ENCODE results near the gene DEFB113.
"Not testable (repeated sequence)": the region's sequence is repeated elsewhere in the genome, so short reads cannot be mapped to it uniquely, and the experiment has no call there.

DEFB113 gene

DNA sequence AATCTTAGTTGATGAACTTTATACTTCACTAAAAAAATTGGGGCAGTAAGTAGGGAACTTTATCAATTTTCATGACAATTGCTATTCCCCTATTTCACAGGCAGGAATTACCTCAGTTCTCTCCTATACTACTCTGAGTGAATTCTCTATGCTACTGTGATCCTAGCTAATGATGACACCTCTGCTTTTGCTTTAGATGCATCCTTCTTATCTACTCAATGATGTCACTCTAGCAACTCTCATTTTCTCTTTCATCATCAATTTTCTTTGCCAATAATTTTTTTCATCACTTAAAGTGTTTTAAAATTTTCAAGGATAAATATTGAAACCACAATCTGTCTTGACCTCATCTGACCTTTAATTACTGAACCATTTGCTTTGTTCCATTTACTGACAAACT is 13.6 kb downstream of the DEFB113 start:
- H3K27ac ChIP-seq = no peak overlapping the region
- TF ChIP-seq ZFX (IDR thresholded peaks at IDR 0.05) = no peak
- TF ChIP-seq, protein P1, sequence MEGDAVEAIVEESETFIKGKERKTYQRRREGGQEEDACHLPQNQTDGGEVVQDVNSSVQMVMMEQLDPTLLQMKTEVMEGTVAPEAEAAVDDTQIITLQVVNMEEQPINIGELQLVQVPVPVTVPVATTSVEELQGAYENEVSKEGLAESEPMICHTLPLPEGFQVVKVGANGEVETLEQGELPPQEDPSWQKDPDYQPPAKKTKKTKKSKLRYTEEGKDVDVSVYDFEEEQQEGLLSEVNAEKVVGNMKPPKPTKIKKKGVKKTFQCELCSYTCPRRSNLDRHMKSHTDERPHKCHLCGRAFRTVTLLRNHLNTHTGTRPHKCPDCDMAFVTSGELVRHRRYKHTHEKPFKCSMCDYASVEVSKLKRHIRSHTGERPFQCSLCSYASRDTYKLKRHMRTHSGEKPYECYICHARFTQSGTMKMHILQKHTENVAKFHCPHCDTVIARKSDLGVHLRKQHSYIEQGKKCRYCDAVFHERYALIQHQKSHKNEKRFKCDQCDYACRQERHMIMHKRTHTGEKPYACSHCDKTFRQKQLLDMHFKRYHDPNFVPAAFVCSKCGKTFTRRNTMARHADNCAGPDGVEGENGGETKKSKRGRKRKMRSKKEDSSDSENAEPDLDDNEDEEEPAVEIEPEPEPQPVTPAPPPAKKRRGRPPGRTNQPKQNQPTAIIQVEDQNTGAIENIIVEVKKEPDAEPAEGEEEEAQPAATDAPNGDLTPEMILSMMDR (conservative IDR thresholded peaks at IDR 0.05) = no peak

DNA sequence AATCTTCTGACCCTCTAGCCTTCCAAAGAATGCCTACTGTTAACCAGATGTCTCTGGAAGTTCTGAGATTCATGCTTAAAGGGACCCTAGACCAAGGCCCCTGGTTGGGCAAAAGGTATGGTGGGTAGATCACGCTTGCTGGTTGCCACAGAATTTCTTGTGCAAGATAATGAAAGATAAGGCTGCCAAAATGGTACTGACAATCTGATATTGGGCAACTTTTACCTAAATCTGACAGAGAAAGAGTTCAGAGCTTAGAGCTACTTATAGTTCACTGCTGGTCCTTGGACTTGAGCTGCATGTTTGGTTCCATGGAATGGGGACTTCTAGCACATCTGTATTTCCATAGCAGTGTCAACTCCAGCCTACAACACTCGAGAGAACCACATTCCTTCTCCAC is 17.5 kb downstream of the DEFB113 start:
- no peak overlapping the region for H3K27ac ChIP-seq
- TF ChIP-seq, protein P1 (conservative IDR thresholded peaks at IDR 0.05) = no peak
- TF ChIP-seq ZFX (IDR thresholded peaks at IDR 0.05) = no peak

DNA sequence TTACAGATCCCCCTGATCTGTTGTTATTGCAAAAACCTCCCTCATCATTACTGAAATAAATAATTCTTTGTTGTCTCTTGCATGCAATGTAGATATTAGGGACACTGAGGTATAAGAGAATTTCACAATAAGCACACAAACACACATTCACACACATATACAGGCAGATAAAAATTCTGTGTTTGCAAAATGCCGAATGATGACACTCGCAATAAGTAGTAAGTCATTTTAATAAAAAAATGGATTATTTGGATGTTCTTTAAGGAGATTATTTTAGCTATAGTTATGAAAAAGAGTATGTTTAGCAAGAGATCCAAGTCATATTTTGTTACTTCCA is 19.0 kb downstream of the DEFB113 start:
- no peak overlapping the region for H3K27ac ChIP-seq
- TF ChIP-seq, protein P1 (conservative IDR thresholded peaks at IDR 0.05) = no peak
- TF ChIP-seq ZFX (IDR thresholded peaks at IDR 0.05) = no peak

DNA sequence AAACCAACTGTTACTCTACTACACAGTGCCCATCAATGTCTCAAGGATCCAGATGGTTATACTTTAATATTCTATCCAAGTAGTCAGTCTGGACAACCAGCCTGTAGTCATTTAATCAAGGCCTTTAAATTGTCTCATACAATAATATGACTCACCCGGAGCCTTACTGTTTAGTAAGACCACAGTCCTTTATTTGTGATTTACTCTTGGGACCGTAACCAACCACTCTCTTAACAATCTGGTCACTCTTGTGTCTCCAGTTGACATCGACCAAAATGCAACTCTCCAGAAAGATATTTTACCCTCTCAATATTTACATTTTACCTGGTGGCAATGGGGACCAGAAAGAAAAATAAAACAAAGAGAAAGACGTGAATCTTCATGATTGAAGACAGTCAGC is 20.4 kb downstream of the DEFB113 start:
- H3K27ac ChIP-seq = no peak overlapping the region

GRCh38 chr6:49946835-49947234 is 22.6 kb downstream of the DEFB113 start:
- TF ChIP-seq, protein P1 (conservative IDR thresholded peaks at IDR 0.05) = no peak
- no peak for TF ChIP-seq ZFX (IDR thresholded peaks at IDR 0.05)
- H3K27ac ChIP-seq = no peak overlapping the region

More for the DNA sequence above, 20.4 kb downstream of the DEFB113 start:
- TF ChIP-seq ZFX (IDR thresholded peaks at IDR 0.05) = no peak
- TF ChIP-seq, protein P1 (conservative IDR thresholded peaks at IDR 0.05) = no peak

DNA sequence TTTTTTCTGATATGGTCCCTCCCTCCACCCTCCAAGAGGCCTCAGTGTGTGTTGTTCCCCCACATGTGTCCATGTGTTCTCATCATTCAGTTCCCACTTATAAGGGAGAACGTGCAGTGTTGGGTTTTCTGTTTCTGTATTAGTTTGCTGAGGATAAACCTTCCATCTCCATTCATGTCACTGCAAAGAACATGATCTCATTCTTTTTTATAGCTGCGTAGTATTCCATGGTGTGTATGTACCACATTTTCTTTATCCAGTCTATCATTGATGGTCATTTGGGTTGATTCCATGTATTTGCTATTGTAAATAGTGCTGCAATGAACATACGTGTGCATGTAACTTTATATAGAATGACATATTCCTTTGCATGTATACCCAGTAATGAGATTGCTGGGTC is 25.4 kb downstream of the DEFB113 start:
- not testable (repeated sequence) for H3K27ac ChIP-seq

DNA sequence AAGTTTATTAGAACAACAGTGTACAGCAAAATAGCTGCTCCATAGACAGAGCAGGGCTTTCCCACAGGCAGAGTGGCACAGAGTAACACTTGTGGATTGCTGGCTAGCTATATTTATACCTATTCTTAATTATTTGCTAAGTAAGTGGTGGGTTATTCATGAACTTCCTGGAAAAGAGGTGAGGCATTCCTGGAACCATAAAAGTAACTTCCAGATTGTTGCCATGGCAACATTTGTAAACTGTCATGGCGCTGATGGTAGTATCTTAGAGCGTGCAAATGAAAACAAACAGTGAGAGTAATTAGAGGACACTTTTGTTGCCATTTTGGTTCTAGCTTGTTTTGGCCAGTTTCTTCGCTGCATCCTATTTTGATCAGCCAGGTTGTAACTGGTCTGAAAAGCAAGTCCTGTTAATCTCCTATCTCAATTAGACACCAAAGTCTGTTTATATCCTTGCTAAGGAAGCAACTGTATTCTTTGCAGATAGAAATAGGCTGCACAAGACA is 29.4 kb downstream of the DEFB113 start:
- H3K27ac ChIP-seq = no peak overlapping the region
- no peak for TF ChIP-seq ZFX (IDR thresholded peaks at IDR 0.05)
- TF ChIP-seq, protein P1 (conservative IDR thresholded peaks at IDR 0.05) = no peak

- H3K27ac ChIP-seq = no peak overlapping the region
- no peak for TF ChIP-seq ZFX (IDR thresholded peaks at IDR 0.05)
- TF ChIP-seq, protein P1 (conservative IDR thresholded peaks at IDR 0.05) = no peak
These were observed 31.6 kb downstream of the DEFB113 start for GRCh38 chr6:49937811-49938210.

All from C4-2B (cell line).